Adrenal gland (tissue), 12 donors: ENCODE measurements around the gene NOSIP. TPM values are rescaled to one million over a fixed set of nuclear protein-coding genes. Genes with fewer than 3 reads are reported as not detected.

Experiments used
- DNase-seq, 7 donors: peaks; one replicate each; pipeline ENCODE4 v3.0.0-alpha.2; 2019 to 2020
- H3K27ac ChIP-seq, 5 donors: fragments of 200-600 bp; sonication (generic) in 4 of 5; 1 replicate in 3 of 5; 2 replicates in 2 of 5; pipeline versions ENCODE4 v1.5.1 to v1.8.0; 2016 to 2020; ENCODE audit warnings: mild to moderate bottlenecking in 1 of 5
- H3K27me3 ChIP-seq: fragments of 200-600 bp; 2 replicates; pipeline ENCODE4 v1.8.0; 2021
- H3K36me3 ChIP-seq, 2 donors: fragments of 200-600 bp; replicated peaks in 1 of 2; 1 replicate in 1 of 2; 2 replicates in 1 of 2; pipeline versions ENCODE4 v1.5.1 to v1.8.0; 2018 to 2022
- H3K4me1 ChIP-seq, 2 donors: fragments of 200-600 bp; replicated peaks in 1 of 2; 1 replicate in 1 of 2; 2 replicates in 1 of 2; pipeline versions ENCODE4 v1.5.1 to v1.8.0; 2018 to 2021
- H3K4me3 ChIP-seq, 4 donors: fragments of 200-600 bp; sonication (generic) in 3 of 4; one replicate each; pipeline ENCODE4 v1.5.1; 2016 to 2018
- H3K9me3 ChIP-seq, 3 donors: fragments of 200-600 bp; sonication (generic) in 1 of 3; replicated peaks in 1 of 3; 1 replicate in 2 of 3; 2 replicates in 1 of 3; pipeline versions ENCODE4 v1.5.1 to v1.8.0; 2016 to 2021
- CTCF ChIP-seq, 6 experiments: fragments of 450-650 bp in 4 of 6; fragments of 200-600 bp in 2 of 6; sonication (generic) in 1 of 6; IDR thresholded peaks; 1 replicate in 5 of 6; 2 replicates in 1 of 6; pipeline versions ENCODE4 v1.5.1 to v1.8.0; 2016 to 2021; ENCODE audit warnings: antibody characterized with exemption in 6 of 6, mild to moderate bottlenecking in 2 of 6, moderate library complexity in 1 of 6
- POLR2A ChIP-seq, 2 donors: fragments of 450-650 bp; IDR thresholded peaks; one replicate each; pipeline ENCODE4 v1.6.1; 2017; ENCODE audit warnings: antibody characterized with exemption in 2 of 2, mild to moderate bottlenecking in 2 of 2, moderate library complexity in 1 of 2
- WGBS, 4 donors: extraction: QIAGEN DNeasy Blood & Tissue Kit in 2 of 4; methylation state at CpG; one replicate each; pipeline versions ENCODE4 v1.1.5 to v1.1.7; 2013 to 2017; 5-methylcytosine and 5-hydroxymethylcytosine counted together
- intact Hi-C, 2 donors: fragments of 100-400 bp; cut with DNase I; formaldehyde crosslinking; loops; one replicate each; pipeline versions ENCODE4 v1.14.1 to v1.15.0; 2022 to 2023
- polyA plus RNA-seq, 3 donors: library from polyadenylated mRNA; stranded (reverse); fragments of 200-250 nt in 2 of 3; fragments of 350-450 nt in 1 of 3; fragmentation: Illumina TruSeq in 1 of 3; extraction: RNeasy Lipid Tissue Mini Kit (QIAGEN cat#74804) in 1 of 3; gene quantifications; one replicate each; pipeline ENCODE4 v1.2.3, GENCODE V29; 2013 to 2014
- total RNA-seq, 9 donors: library from RNA; depleted of rRNA in 4 of 9; stranded (reverse); fragments of >200 nt in 4 of 9; fragments of 120-200 nt in 1 of 9; fragmentation: NEBNext Ultra II Directional in 1 of 9; extraction: Animal tissue kit (Norgen Biotek cat#: 25700) in 1 of 9; gene quantifications; one replicate each; pipeline versions ENCODE4 v1.1.0 to v1.2.4, GENCODE V29; 2013 to 2023
- donor health status: healthy with polysubstance abuse.
- donor health status: Bipolar disorder and iron deficiency.
- donor health status: DM: yes; HTN: yes; CAD: no.
- donor health status: DM: no; HTN: no; CAD: no.
- donor health status: DM: no; HTN: no; CAD: no.
- donor health status: DM: yes; HTN: yes; CAD: no.

Gene NOSIP
- total and polyA plus RNA-seq, 12 donors: 35.0 to 159 (median 64.2) TPM

GRCh38 chr19:49583239-49583638 lies 2.9 kb upstream of the NOSIP start:
- Histone ChIP-seq H3K27me3 (no peaks in the 10 kb centered on the region), H3K9me3 (no peaks in the 10 kb centered on the region), H3K27ac (no peak overlapping the region), H3K36me3 (no peaks in the 10 kb centered on the region), H3K4me3 (no peak overlapping the region), H3K4me1 (peaks cover 10 to 18% of the 10 kb centered on the region in 2 donors)
- intact Hi-C loops: loop anchor here in 1 of 2 donors (10.0 kb wide), 1 partner anchor 92 kb away; the partner anchor contains the start of gene PRMT1
- DNase-seq: no peak
- 20 to 45% (median 41%) methylated on average over 1 to 2 of the region's 2 CpGs for WGBS, 4 donors
- TF ChIP-seq POLR2A (IDR thresholded peaks at IDR 0.05) (no peak), CTCF (IDR thresholded peaks at IDR 0.05) (no peak)

- Histone ChIP-seq H3K27me3 (no peaks in the 10 kb centered on the region), H3K27ac (peak within 1 kb of the TSS; percentile 11 to 80 (median 28)), H3K9me3 (no peaks in the 10 kb centered on the region), H3K4me3 (peak within 1 kb of the TSS; percentile 26 to 76 (median 50)), H3K36me3 (peaks cover 0 to 4% of the 10 kb centered on the region in 2 donors), H3K4me1 (peaks cover 10 to 18% of the 10 kb centered on the region in 2 donors)
- no peak for DNase-seq
- intact Hi-C loops: loop anchor here in 1 of 2 donors (10.0 kb wide), 1 partner anchor 94 kb away; the partner anchor contains the start of gene PRMT1
- TF ChIP-seq CTCF (IDR thresholded peaks at IDR 0.05) (no peak), POLR2A (IDR thresholded peaks at IDR 0.05) (no peak)
- WGBS, 4 donors: 33 to 38% (median 34%) methylated on average over 10 to 15 of the region's 15 CpGs
These were observed 702 bp upstream of the NOSIP start, which contains the start of gene PRRG2 for GRCh38 chr19:49581007-49581508. Gene PRRG2 (plus strand): TSS chr19:49581316. CDS start chr19:49583220, 1,904 bp downstream.

GRCh38 chr19:49579947-49580263 lies 451 bp downstream of the NOSIP start:
- intact Hi-C loops: loop anchor here in 1 of 2 donors (10.0 kb wide), 1 partner anchor 95 kb away; the partner anchor contains the start of gene PRMT1
- Histone ChIP-seq H3K36me3 (peaks cover 0 to 8% of the 10 kb centered on the region in 2 donors), H3K9me3 (no peaks in the 10 kb centered on the region), H3K27me3 (no peaks in the 10 kb centered on the region), H3K27ac (peak overlapping the region; percentile 11 to 80 (median 28)), H3K4me3 (peak overlapping the region; percentile 26 to 76 (median 50)), H3K4me1 (peaks cover 10 to 18% of the 10 kb centered on the region in 2 donors)
- TF ChIP-seq CTCF (IDR thresholded peaks at IDR 0.05) (no peak), POLR2A (IDR thresholded peaks at IDR 0.05) (no peak)
- 0 to 3% (median 2%) methylated on average over 8 of the region's 8 CpGs for WGBS, 4 donors
- DNase-seq: peak in 1 of 7 donors; percentile 18

- Histone ChIP-seq H3K4me1 (peaks cover 10 to 18% of the 10 kb centered on the region in 2 donors), H3K27me3 (no peaks in the 10 kb centered on the region), H3K36me3 (peaks cover 0 to 8% of the 10 kb centered on the region in 2 donors), H3K4me3 (peak overlapping the region in 1 of 4 donors; percentile 76), H3K9me3 (no peaks in the 10 kb centered on the region), H3K27ac (no peak overlapping the region)
- DNase-seq: no peak
- intact Hi-C loops: no loop called here
- TF ChIP-seq POLR2A (IDR thresholded peaks at IDR 0.05): no peak
- no peak for TF ChIP-seq CTCF (IDR thresholded peaks at IDR 0.05)
- WGBS, 4 donors: 66 to 78% (median 72%) methylated on average over 4 of the region's 4 CpGs
These were observed 1.2 kb downstream of the NOSIP start for GRCh38 chr19:49579193-49579592.
